Measurements from ENCODE around the gene CCDC40.
"Not testable (repeated sequence)": the region's sequence is repeated elsewhere in the genome, so short reads cannot be mapped to it uniquely, and the experiment has no call there.

The CCDC40 gene

DNA sequence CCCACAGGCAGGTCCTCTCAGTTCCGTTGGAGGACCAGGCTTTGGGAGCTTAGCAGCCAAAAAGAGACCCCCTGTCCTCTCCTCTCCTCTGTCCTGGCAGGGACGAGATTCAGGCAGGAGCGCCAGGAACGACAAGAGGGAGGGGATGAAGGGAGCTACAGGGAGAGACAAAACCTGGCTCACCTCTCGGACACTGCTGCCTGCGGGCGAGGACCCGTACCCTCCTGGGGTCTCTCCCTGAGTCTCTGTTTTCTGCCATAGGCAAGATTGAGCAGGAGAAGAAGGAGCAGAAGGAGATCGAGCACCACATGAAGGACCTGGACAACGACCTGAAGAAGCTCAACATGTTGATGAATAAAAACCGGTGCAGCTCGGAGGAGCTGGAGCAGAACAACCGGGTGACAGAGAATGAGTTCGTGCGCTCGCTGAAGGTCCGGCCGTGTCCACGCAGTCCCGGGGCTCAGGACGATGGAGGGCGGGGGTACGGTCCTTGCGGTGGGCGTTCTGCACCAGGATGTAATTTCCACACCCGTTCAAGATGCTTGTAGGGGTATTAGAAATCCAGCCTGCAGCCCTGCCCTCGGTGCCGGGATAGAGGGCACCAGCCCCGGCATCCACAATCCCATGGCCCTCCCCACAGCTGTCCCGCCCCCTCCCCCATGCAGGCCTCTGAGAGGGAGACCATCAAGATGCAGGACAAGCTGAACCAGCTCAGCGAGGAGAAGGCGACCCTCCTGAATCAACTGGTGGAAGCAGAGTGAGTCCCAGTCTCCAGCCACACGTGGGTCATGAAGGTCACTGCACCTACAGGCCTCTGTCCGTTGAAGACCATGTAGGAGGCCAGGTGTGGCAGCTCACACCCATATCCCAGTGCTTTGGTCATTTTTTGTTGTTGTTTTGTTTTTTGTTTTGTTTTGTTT lies 51.2 kb downstream of the CCDC40 start:
- no peaks in the 10 kb centered on the region; the same call in none of the 2 replicates for H3K36me3 ChIP-seq
- no peak for DNase-seq
- TF ChIP-seq, protein P1, sequence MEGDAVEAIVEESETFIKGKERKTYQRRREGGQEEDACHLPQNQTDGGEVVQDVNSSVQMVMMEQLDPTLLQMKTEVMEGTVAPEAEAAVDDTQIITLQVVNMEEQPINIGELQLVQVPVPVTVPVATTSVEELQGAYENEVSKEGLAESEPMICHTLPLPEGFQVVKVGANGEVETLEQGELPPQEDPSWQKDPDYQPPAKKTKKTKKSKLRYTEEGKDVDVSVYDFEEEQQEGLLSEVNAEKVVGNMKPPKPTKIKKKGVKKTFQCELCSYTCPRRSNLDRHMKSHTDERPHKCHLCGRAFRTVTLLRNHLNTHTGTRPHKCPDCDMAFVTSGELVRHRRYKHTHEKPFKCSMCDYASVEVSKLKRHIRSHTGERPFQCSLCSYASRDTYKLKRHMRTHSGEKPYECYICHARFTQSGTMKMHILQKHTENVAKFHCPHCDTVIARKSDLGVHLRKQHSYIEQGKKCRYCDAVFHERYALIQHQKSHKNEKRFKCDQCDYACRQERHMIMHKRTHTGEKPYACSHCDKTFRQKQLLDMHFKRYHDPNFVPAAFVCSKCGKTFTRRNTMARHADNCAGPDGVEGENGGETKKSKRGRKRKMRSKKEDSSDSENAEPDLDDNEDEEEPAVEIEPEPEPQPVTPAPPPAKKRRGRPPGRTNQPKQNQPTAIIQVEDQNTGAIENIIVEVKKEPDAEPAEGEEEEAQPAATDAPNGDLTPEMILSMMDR (IDR thresholded peaks at IDR 0.05; ENCODE audit: low read depth, low read length) = no peak

DNA sequence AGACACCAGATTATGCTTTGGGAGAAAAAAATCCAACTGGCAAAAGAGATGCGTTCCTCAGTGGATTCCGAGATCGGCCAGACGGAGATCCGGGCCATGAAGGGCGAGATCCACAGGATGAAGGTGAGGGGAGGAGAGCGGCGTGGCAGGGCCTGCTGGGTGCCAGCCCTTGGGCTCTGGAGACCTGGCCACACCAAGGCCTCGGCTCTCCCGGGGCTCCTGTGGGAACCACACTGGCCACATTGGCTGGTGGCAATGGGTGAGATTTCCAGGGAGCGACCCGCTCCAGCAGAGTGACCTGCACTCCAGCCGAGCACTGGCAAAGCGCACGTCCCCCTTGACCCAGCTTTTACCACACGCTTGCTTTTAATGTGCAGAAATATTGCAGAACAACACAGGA lies 53.3 kb downstream of the CCDC40 start:
- Histone ChIP-seq H3K4me3 (ENCODE audit: low read depth, low read length) (no peak overlapping the region), H3K27me3 (ENCODE audit: insufficient read depth, low read depth, severe bottlenecking) (no peaks in the 10 kb centered on the region), H3K9me3 (ENCODE audit: severe bottlenecking) (no peaks in the 10 kb centered on the region), H3K27ac (no peak overlapping the region), H3K36me3 (no peaks in the 10 kb centered on the region; the same call in none of the 2 replicates)
- no peak for DNase-seq
- TF ChIP-seq, protein P1 (IDR thresholded peaks at IDR 0.05; ENCODE audit: low read depth, low read length) = no peak

More for the DNA sequence above, 51.2 kb downstream of the CCDC40 start:
- Histone ChIP-seq H3K27ac (no peak overlapping the region), H3K4me3 (ENCODE audit: low read depth, low read length) (no peak overlapping the region), H3K9me3 (ENCODE audit: severe bottlenecking) (no peaks in the 10 kb centered on the region), H3K27me3 (ENCODE audit: insufficient read depth, low read depth, severe bottlenecking) (no peaks in the 10 kb centered on the region)

DNA sequence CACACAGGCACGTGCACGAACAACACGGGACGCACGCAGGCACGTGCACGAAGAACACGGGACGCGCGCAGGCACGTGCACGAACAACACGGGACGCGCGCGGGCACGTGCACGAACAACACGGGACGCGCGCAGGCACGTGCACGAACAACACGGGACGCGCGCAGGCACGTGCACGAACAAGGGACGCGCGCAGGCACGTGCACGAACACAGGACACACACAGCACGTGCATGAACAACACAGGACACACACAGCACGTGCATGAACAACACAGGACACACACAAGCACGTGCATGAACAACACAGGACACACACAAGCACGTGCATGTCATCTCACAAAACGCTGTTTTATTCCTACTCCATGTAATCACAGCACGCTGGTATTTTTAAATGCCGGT lies 53.7 kb downstream of the CCDC40 start:
- H3K9me3 ChIP-seq (ENCODE audit: severe bottlenecking); H3K27me3 ChIP-seq (ENCODE audit: insufficient read depth, low read depth, severe bottlenecking); H3K4me3 ChIP-seq (ENCODE audit: low read depth, low read length); H3K36me3 ChIP-seq; H3K27ac ChIP-seq; DNase-seq: not testable (repeated sequence)

DNA sequence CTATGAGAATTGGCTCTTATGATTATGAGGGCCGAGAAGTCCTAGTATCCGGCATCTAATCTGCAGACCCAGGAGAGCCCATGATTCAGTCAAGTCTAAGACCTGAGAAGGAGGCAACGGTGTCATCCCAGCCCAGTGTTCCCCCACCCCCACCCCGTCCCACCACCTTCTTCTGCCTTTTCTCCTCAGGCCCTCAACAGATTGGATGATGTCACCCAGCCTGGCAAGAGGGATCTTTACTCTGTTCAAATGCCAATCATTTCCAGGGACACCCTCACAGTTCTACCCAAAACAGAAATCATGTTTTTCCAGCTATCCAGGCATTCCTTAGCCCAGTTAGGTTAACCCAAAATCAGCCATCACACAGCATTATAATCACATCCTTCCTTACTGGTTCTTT lies 54.9 kb downstream of the CCDC40 start:
- Histone ChIP-seq H3K27ac (no peak overlapping the region), H3K4me3 (ENCODE audit: low read depth, low read length) (no peak overlapping the region), H3K9me3 (ENCODE audit: severe bottlenecking) (no peaks in the 10 kb centered on the region), H3K27me3 (ENCODE audit: insufficient read depth, low read depth, severe bottlenecking) (no peaks in the 10 kb centered on the region), H3K36me3 (no peaks in the 10 kb centered on the region; the same call in none of the 2 replicates)
- TF ChIP-seq, protein P1 (IDR thresholded peaks at IDR 0.05; ENCODE audit: low read depth, low read length) = no peak
- no peak for DNase-seq

DNA sequence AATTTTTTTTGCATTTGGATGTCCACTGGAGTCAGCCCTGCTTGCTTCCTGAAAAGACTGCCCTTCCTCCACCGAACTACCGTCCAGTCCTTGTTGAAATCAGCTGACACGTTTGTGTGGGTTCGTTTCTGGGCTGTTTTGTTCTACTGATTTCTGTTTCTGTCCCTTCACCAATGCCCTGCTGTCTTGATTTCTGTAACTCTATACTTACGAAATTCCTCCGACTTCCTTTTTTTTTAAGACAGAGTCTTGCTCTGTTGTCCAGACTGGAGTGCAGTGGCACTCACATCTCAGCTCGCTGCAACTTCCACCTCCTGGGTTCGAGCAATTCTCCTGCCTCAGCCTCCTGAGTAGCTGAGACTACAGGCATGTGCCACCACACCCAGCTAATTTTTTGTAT lies 56.5 kb downstream of the CCDC40 start:
- Histone ChIP-seq H3K27ac (no peak overlapping the region), H3K4me3 (ENCODE audit: low read depth, low read length) (no peak overlapping the region), H3K9me3 (ENCODE audit: severe bottlenecking) (no peaks in the 10 kb centered on the region), H3K27me3 (ENCODE audit: insufficient read depth, low read depth, severe bottlenecking) (no peaks in the 10 kb centered on the region), H3K36me3 (no peaks in the 10 kb centered on the region; the same call in none of the 2 replicates)
- DNase-seq = no peak
- TF ChIP-seq, protein P1 (IDR thresholded peaks at IDR 0.05; ENCODE audit: low read depth, low read length) = no peak

DNA sequence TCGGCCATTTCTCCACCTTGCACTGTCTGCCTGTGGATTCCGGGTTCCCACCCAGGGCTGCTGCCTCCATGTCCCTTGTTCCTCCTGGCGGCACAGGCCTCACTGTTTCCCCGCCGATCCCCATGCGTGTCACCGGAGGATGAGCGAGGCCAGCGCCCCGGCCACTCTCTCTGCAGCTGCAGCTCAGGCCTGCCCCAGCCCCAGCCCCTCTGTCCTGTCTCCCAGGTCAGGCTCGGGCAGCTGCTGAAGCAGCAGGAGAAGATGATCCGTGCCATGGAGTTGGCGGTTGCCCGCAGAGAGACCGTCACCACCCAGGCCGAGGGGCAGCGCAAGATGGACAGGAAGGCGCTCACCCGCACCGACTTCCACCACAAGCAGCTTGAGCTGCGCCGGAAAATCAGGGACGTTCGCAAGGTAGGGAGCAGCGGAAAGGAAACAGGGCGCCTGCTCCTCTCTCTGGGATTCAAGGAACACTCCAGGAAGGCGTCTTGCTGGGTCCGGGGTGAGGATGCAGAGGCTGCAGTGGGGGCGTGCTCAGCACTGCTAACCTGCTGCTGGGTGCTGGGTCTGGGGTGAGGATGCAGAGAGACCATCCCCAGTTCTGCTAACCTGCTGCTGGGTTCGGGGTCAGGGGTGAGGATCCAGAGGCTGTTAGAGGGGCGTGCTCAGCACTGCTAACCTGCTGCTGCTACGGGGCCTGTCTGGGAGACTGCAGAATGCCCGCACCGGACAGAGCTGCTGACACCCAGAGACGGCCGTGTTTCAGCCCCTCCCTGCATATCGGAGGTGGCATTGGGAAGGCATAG lies 58.8 kb downstream of the CCDC40 start:
- H3K27me3 ChIP-seq (ENCODE audit: insufficient read depth, low read depth, severe bottlenecking) = no peaks in the 10 kb centered on the region
- TF ChIP-seq, protein P1 (IDR thresholded peaks at IDR 0.05; ENCODE audit: low read depth, low read length) = no peak
- H3K27ac ChIP-seq = no peak overlapping the region
- no peaks in the 10 kb centered on the region for H3K9me3 ChIP-seq (ENCODE audit: severe bottlenecking)
- H3K36me3 ChIP-seq = no peaks in the 10 kb centered on the region; the same call in 1 of the 2 replicates
- no peak overlapping the region for H3K4me3 ChIP-seq (ENCODE audit: low read depth, low read length)
- DNase-seq = no peak
